Measurements from ENCODE around the gene ZNRF3. TPM values are rescaled to one million over a fixed set of nuclear protein-coding genes. Genes with fewer than 3 reads are reported as not detected.

Gene ZNRF3
- total and polyA plus RNA-seq, 8 donors = 8.8 to 30.4 (median 27.2) TPM

GRCh38 chr22:28873183-28873963 lies 10.0 kb upstream of the ZNRF3 start:
- no peaks in the 10 kb centered on the region for H3K27me3 ChIP-seq
- no peaks in the 10 kb centered on the region for H3K36me3 ChIP-seq
- no peak for TF ChIP-seq CTCF (IDR thresholded peaks at IDR 0.05)
- H3K9me3 ChIP-seq = no peaks in the 10 kb centered on the region
- no peak overlapping the region for H3K27ac ChIP-seq
- no peak overlapping the region for H3K4me3 ChIP-seq
- ATAC-seq (no peak), DNase-seq (no peak)
- intact Hi-C loops (cut with DNase I) = no loop called here
- H3K4me1 ChIP-seq = no peaks in the 10 kb centered on the region

GRCh38 chr22:28874061-28874460 lies 9.3 kb upstream of the ZNRF3 start:
- no peak for TF ChIP-seq CTCF (IDR thresholded peaks at IDR 0.05)
- H3K4me3 ChIP-seq = no peak overlapping the region
- no peaks in the 10 kb centered on the region for H3K36me3 ChIP-seq
- no peak overlapping the region for H3K27ac ChIP-seq
- DNase-seq (no peak), ATAC-seq (no peak)
- no peaks in the 10 kb centered on the region for H3K9me3 ChIP-seq
- H3K4me1 ChIP-seq = no peaks in the 10 kb centered on the region
- H3K27me3 ChIP-seq = no peaks in the 10 kb centered on the region
- intact Hi-C loops (cut with DNase I) = no loop called here

- intact Hi-C loops (cut with DNase I) = no loop called here
- no peaks in the 10 kb centered on the region for H3K9me3 ChIP-seq
- no peaks in the 10 kb centered on the region for H3K27me3 ChIP-seq
- no peak for TF ChIP-seq CTCF (IDR thresholded peaks at IDR 0.05)
- no peak overlapping the region for H3K27ac ChIP-seq
- H3K4me1 ChIP-seq = no peaks in the 10 kb centered on the region
- peak; percentile 30 for ATAC-seq
- no peak overlapping the region for H3K4me3 ChIP-seq
- no peak for DNase-seq
- H3K36me3 ChIP-seq = no peaks in the 10 kb centered on the region
Measured at GRCh38 chr22:28874811-28875320, 8.5 kb upstream of the ZNRF3 start.

GRCh38 chr22:28882545-28882877 lies 861 bp upstream of the ZNRF3 start:
- DNase-seq = peak in 1 of 4 donors; percentile 37
- TF ChIP-seq CTCF (IDR thresholded peaks at IDR 0.05) = no peak
- no peak overlapping the region for H3K27ac ChIP-seq
- peak; percentile 4 for ATAC-seq
- intact Hi-C loops (cut with DNase I) = no loop called here
- H3K9me3 ChIP-seq = no peaks in the 10 kb centered on the region
- H3K27me3 ChIP-seq = peaks cover 0 to 17% of the 10 kb centered on the region in 2 donors
- H3K36me3 ChIP-seq = no peaks in the 10 kb centered on the region
- H3K4me1 ChIP-seq = peaks cover 0 to 21% of the 10 kb centered on the region in 2 donors
- H3K4me3 ChIP-seq = peak overlapping the region; percentile 56 to 60

GRCh38 chr22:28883657-28883916 lies 215 bp downstream of the ZNRF3 start:
- Histone ChIP-seq H3K4me3 (peak overlapping the region; percentile 27 to 60), H3K4me1 (peaks cover 0 to 21% of the 10 kb centered on the region in 2 donors), H3K27ac (no peak overlapping the region), H3K9me3 (no peaks in the 10 kb centered on the region), H3K36me3 (no peaks in the 10 kb centered on the region), H3K27me3 (peaks cover 0 to 17% of the 10 kb centered on the region in 2 donors)
- TF ChIP-seq CTCF (IDR thresholded peaks at IDR 0.05) = no peak
- ATAC-seq = no peak
- intact Hi-C loops (cut with DNase I) = no loop called here
- DNase-seq = no peak
